NCI-H446 treated with DMSO at 0.1 percent for 48 hours (cell line): ENCODE results near the gene KIR2DL3.
"Not testable (repeated sequence)": the region's sequence is repeated elsewhere in the genome, so short reads cannot be mapped to it uniquely, and the experiment has no call there.

ENCODE experiments used
- DNase-seq: peaks from one replicate; lab custom pipeline; 2025; lab: John Stamatoyannopoulos, UW

Gene KIR2DL3

GRCh38 chr19:54744080-54744479 is 5.8 kb downstream of the KIR2DL3 start:
- DNase-seq, result not testable (repeated sequence)

- not testable (repeated sequence) for DNase-seq
These were observed 9.5 kb downstream of the KIR2DL3 start for GRCh38 chr19:54747614-54748322.

- DNase-seq, result not testable (repeated sequence)
These were observed 12.0 kb downstream of the KIR2DL3 start for GRCh38 chr19:54750276-54750675.

GRCh38 chr19:54756204-54757110 is 18.1 kb downstream of the KIR2DL3 start:
- not testable (repeated sequence) for DNase-seq

GRCh38 chr19:54758577-54758976 is 20.3 kb downstream of the KIR2DL3 start:
- not testable (repeated sequence) for DNase-seq

GRCh38 chr19:54764219-54764618 is 25.9 kb downstream of the KIR2DL3 start:
- DNase-seq, result not testable (repeated sequence)

GRCh38 chr19:54766464-54766863 is 28.2 kb downstream of the KIR2DL3 start:
- DNase-seq, result not testable (repeated sequence)

GRCh38 chr19:54769646-54770045 is 31.3 kb downstream of the KIR2DL3 start, which contains the start of gene KIR2DL1:
Gene KIR2DL1 (plus strand): TSS chr19:54769793. CDS start chr19:54769851, 58 bp downstream.
- DNase-seq, result not testable (repeated sequence)

GRCh38 chr19:54770511-54770910 is 32.2 kb downstream of the KIR2DL3 start:
- DNase-seq, result not testable (repeated sequence)

GRCh38 chr19:54771018-54771960 is 33.0 kb downstream of the KIR2DL3 start:
- not testable (repeated sequence) for DNase-seq

GRCh38 chr19:54772666-54773065 is 34.4 kb downstream of the KIR2DL3 start:
- not testable (repeated sequence) for DNase-seq

GRCh38 chr19:54775095-54775815 is 36.9 kb downstream of the KIR2DL3 start:
- not testable (repeated sequence) for DNase-seq

GRCh38 chr19:54775830-54776229 is 37.5 kb downstream of the KIR2DL3 start:
- not testable (repeated sequence) for DNase-seq

GRCh38 chr19:54777851-54778250 is 39.5 kb downstream of the KIR2DL3 start:
- not testable (repeated sequence) for DNase-seq

GRCh38 chr19:54778896-54779295 is 40.6 kb downstream of the KIR2DL3 start:
- not testable (repeated sequence) for DNase-seq

GRCh38 chr19:54782916-54783315 is 44.6 kb downstream of the KIR2DL3 start:
- not testable (repeated sequence) for DNase-seq

GRCh38 chr19:54786091-54786723 is 47.9 kb downstream of the KIR2DL3 start:
- not testable (repeated sequence) for DNase-seq

GRCh38 chr19:54788154-54788553 is 49.8 kb downstream of the KIR2DL3 start:
- not testable (repeated sequence) for DNase-seq

GRCh38 chr19:54790711-54791110 is 52.4 kb downstream of the KIR2DL3 start:
- no peak for DNase-seq

- no peak for DNase-seq
These were observed 53.2 kb downstream of the KIR2DL3 start for GRCh38 chr19:54791476-54791875.
